ENCODE results near the gene PALD1. TPM values are rescaled to one million over a fixed set of nuclear protein-coding genes. Genes with fewer than 3 reads are reported as not detected.
A peak's percentile ranks its signal among the peaks of the same experiment; 100 is the strongest.

The PALD1 gene
- total and polyA plus RNA-seq, 2 of the 13 experiments (the other 11 are each of a cell fraction or from before 2014, with no cell fraction given): 0.07 to 0.09 TPM

DNA sequence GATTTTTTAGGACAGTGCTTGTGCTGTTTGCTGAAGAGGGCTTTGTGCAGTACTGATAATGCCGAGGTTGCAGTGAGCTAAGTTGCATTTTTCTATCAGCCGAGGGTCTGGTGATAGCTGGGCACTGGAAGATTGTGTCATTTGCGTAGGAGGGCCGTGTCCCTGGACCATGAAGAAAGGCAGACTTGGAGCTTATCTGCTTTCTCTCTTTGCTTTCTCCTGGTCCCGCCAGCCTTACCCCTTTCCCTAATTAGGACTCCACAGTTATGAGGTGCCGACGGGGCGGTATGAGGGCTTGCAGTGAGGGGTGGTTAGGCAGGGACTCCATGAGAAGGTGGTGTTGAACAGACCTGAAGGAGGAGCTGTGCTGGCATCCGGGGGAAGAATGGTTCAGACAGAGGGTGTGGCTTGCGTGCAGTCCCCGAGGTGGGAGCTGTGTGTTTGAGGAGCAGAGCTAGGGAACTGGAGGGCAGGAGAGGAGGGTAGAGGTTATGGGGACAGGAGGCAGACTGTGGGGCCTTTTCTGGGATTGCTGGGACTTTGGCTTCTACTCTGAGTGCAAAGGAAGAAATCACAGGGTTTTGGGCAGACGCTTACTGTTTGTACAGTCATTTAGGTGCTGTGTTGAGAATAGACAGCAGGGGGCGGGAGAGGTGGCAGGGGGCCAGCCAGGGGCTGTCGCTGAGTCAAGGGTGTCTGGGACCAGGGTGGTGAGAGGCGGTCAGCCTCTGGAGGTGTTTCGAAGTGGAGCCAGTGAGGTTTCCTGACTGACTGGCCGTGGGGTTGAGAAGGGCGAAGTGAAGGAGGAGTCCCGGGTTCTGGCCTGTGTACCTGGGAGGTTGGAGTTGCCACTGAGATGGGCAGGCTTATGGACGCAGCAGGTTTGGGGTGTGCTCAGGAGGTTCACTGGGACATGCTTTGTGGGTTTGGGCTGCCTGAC is 80.6 kb downstream of the PALD1 start (continued):
- TF ChIP-seq, protein P1, sequence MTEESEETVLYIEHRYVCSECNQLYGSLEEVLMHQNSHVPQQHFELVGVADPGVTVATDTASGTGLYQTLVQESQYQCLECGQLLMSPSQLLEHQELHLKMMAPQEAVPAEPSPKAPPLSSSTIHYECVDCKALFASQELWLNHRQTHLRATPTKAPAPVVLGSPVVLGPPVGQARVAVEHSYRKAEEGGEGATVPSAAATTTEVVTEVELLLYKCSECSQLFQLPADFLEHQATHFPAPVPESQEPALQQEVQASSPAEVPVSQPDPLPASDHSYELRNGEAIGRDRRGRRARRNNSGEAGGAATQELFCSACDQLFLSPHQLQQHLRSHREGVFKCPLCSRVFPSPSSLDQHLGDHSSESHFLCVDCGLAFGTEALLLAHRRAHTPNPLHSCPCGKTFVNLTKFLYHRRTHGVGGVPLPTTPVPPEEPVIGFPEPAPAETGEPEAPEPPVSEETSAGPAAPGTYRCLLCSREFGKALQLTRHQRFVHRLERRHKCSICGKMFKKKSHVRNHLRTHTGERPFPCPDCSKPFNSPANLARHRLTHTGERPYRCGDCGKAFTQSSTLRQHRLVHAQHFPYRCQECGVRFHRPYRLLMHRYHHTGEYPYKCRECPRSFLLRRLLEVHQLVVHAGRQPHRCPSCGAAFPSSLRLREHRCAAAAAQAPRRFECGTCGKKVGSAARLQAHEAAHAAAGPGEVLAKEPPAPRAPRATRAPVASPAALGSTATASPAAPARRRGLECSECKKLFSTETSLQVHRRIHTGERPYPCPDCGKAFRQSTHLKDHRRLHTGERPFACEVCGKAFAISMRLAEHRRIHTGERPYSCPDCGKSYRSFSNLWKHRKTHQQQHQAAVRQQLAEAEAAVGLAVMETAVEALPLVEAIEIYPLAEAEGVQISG (CRISPR knock-in tag; IDR thresholded peaks at IDR 0.05): no peak
- TF ChIP-seq XRCC5 (optimal IDR thresholded peaks at IDR 0.05; ENCODE audit: low read length): peak; percentile 29
- no peak for TF ChIP-seq FOXO1 (CRISPR knock-in tag; IDR thresholded peaks at IDR 0.05)
- TF ChIP-seq ZFAT (CRISPR knock-in tag; conservative IDR thresholded peaks at IDR 0.05): no peak

DNA sequence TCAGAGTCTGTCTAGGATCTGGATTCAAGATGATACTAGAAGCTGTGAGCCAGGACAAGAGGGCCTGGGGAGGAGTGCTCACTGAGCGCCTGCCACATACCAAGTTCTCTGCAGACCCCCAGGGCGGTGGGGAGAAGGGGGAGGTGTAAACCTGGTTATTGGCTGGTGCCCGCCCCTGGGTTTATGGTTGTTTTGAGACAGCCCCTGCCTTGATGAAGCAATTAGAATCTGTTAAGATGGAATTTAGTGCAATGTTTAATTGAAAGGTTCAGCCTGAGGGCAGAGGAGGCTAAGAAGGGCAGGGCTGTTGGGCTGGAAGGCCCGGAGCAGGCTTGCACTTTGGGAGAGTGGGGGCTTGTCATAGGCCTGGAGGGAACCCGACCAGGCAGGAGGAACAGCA is 81.3 kb downstream of the PALD1 start:
- Histone ChIP-seq H4K20me1 (ENCODE audit: insufficient read depth, low read length) (no peaks in the 10 kb centered on the region), H3K79me2 (ENCODE audit: insufficient read depth, low read length) (no peaks in the 10 kb centered on the region), H3K27me3 (ENCODE audit: control insufficient read depth in 1 of 2, insufficient read depth in 2 of 2, low read length in 2 of 2) (peaks cover 2% of the 10 kb centered on the region in 2 experiments; a peak in 2 of 5 replicates), H3K9me3 (ENCODE audit: low read length) (no peaks in the 10 kb centered on the region), H3K27ac (ENCODE audit: extremely low read length, insufficient read depth, low read length) (no peak overlapping the region), H2AFZ (ENCODE audit: low read length) (no peak overlapping the region), H3K9ac (ENCODE audit: insufficient read depth, low read depth, low read length) (no peak overlapping the region), H3K36me3 (replicated peaks in 1 of 2; ENCODE audit: control insufficient read depth in 1 of 2, insufficient read depth in 2 of 2, low read length in 2 of 2) (no peaks in the 10 kb centered on the region), H3K4me2 (ENCODE audit: low read depth, low read length) (no peak overlapping the region), H3K4me1 (ENCODE audit: insufficient read depth, low read length) (peaks cover 11% of the 10 kb centered on the region; the same call in 1 of the 2 replicates), H3K4me3 (replicated peaks in 1 of 3; ENCODE audit: insufficient read depth in 1 of 3, low read depth in 2 of 3, low read length in 3 of 3) (no peak overlapping the region)
- intact Hi-C loops (cut with micrococcal nuclease; ENCODE audit: unreplicated experiment) (loop anchor here (1.0 to 10.0 kb wide), 3 partner anchors 36 to 199 kb away; partner anchors contain the start of gene ADAMTS14), in situ Hi-C loops (cut with HindIII; ENCODE audit: extremely low pct_ligation_motif_present, low pct_unique_long_range_greater_than_20kb) (loop anchor here (10.0 kb wide), 1 partner anchor 325 kb away; the partner anchor contains the start of gene PCBD1)
- ChIA-PET POLR2A (no interaction called here), CTCF (ENCODE audit: low intra/inter-chr PET ratio, low total read pairs) (interaction anchor here (2.5 kb wide), 1 partner anchor 199 kb away, joined by 26 read pairs; no protein-coding TSS in a partner anchor)
- ATAC-seq (no peak), FAIRE-seq (no peak), DNase-seq (ENCODE audit: low spot score) (no peak)
- BruUV-seq (replicated peaks): no TSS peak
- no peak for TF ChIP-seq ZNF709 (CRISPR knock-in tag; IDR thresholded peaks at IDR 0.05)
- TF ChIP-seq ZNF878 (CRISPR knock-in tag; IDR thresholded peaks at IDR 0.05): no peak
- TF ChIP-seq ATRX (CRISPR knock-in tag; IDR thresholded peaks at IDR 0.05; ENCODE audit: borderline replicate concordance): no peak
- no peak for TF ChIP-seq SATB2 (CRISPR knock-in tag; IDR thresholded peaks at IDR 0.05)
- WGBS (ENCODE audit: low lambda C conversion rate): 53% methylated on average over 5 of the region's 5 CpGs

All from HepG2 (cell line).